Activated naive CD4-positive, alpha-beta T cell treated with anti-CD3 and anti-CD28 coated beads, Interleukin-2, amount 50 U/mL, for 72 hours (primary cell): ENCODE results near the gene XPNPEP2. TPM values are rescaled to one million over a fixed set of nuclear protein-coding genes. Genes with fewer than 3 reads are reported as not detected.
"Not testable (repeated sequence)": the region's sequence is repeated elsewhere in the genome, so short reads cannot be mapped to it uniquely, and the experiment has no call there.

ENCODE experiments used
- ATAC-seq, 2 donors: fragments of 150-1000 bp; cut with Tn5 transposase; 2 replicates each; pipeline ENCODE4 v1.10.0; 2021; ENCODE audit warnings: mild to moderate bottlenecking in 2 of 2, moderate library complexity in 2 of 2
- DNase-seq, 2 donors: peaks; one replicate each; pipeline ENCODE4 v3.0.0; 2021 to 2022; ENCODE audit warnings: low spot score in 2 of 2
- H3K27ac Mint-ChIP-seq, 2 donors: one replicate each; pipeline ENCODE4 v1.8.0; 2022; ENCODE audit warnings: mild to moderate bottlenecking in 2 of 2, mixed read lengths in 2 of 2
- H3K36me3 Mint-ChIP-seq, 2 donors: one replicate each; pipeline ENCODE4 v1.8.0; 2022; ENCODE audit warnings: mixed read lengths in 2 of 2
- H3K9me3 Mint-ChIP-seq, 2 donors: one replicate each; pipeline ENCODE4 v1.8.0; 2022; ENCODE audit warnings: mixed read lengths in 2 of 2
- total RNA-seq, 2 donors: library from RNA; stranded (reverse); gene quantifications; one replicate each; pipeline ENCODE4 v1.2.3, GENCODE V29; 2022

XPNPEP2 gene
- total RNA-seq, 2 donors from 2014 or later = 0.21 TPM; not detected in 1

DNA sequence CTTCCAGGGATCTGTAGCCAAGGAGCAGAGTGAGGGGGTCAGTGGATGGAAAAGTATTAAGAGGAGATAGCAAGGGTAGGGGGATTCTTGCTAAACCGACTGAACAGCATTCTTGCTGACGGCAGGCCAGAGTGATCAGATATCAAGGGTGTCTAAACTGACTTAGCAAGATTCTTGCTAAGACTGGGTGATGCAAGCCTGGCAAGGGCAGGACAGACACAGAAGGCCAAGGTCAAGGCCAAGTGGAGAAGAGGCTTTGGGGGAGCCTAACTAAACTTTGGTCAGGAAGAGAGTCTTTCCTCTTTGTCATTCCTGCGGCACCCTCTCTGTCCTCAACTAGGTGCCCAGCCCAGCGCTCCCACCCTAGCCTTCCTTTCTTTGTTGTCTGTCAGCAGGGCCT, 799 bp downstream of the XPNPEP2 start:
- no peak overlapping the region for H3K27ac Mint-ChIP-seq
- no peak for DNase-seq
- no peak for ATAC-seq
- H3K36me3 Mint-ChIP-seq = no peaks in the 10 kb centered on the region
- no peaks in the 10 kb centered on the region for H3K9me3 Mint-ChIP-seq

- H3K27ac Mint-ChIP-seq = peak overlapping the region in 1 of 2 donors; percentile 2
- ATAC-seq (no peak), DNase-seq (no peak)
- H3K36me3 Mint-ChIP-seq = no peaks in the 10 kb centered on the region
- no peaks in the 10 kb centered on the region for H3K9me3 Mint-ChIP-seq
Observed at GRCh38 chrX:129741880-129742758, 3.3 kb downstream of the XPNPEP2 start.

DNA sequence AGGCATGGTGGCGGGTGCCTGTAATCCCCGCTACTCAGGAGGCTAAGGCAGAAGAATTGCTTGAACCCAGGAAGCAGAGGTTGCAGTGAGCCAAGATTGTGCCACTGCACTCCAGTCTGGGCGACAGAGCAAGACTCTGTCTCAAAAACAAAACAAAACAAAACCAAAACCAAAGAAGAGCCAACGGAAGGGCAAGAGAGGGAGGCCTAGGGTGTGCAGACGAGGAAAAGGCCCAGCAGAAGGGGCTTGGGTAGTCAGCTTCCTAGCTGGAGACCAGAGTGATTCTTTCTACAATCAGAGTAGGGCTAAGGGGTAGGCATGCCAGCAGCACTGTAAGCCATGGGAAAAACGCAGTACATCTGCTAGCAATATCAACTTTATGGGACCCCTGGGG, 4.0 kb downstream of the XPNPEP2 start:
- not testable (repeated sequence) for ATAC-seq
- peak overlapping the region in 1 of 2 donors; percentile 2 for H3K27ac Mint-ChIP-seq

GRCh38 chrX:129743821-129744220, 5.0 kb downstream of the XPNPEP2 start:
- no peaks in the 10 kb centered on the region for H3K36me3 Mint-ChIP-seq
- no peaks in the 10 kb centered on the region for H3K9me3 Mint-ChIP-seq
- DNase-seq = no peak
- no peak overlapping the region for H3K27ac Mint-ChIP-seq
- no peak for ATAC-seq

More for the DNA sequence above, 4.0 kb downstream of the XPNPEP2 start:
- H3K36me3 Mint-ChIP-seq, H3K9me3 Mint-ChIP-seq, DNase-seq: not testable (repeated sequence)

DNA sequence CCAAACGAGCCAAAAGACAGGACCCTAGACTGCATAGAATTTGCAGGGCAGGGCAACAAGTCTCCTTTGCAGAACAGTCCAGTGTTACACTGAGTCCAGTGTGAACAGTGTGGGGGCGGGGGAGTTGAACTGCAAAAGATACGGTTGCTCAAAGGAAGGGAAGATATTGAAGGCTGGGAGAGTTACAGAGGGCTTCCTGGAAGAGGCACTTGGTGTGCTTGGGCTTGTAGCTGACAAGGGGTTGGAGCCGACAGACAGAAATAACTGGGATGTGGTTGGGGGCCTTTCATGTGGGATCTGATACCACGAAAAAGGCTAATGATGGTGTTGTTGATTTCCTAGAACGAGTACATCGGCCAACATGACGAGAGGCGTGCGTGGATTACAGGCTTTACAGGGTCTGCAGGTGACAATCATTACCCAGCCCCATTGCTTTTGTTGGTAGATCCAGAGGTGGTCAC, 6.1 kb downstream of the XPNPEP2 start:
- ATAC-seq = peak; percentile 34 to 60
- DNase-seq = no peak
- H3K36me3 Mint-ChIP-seq = no peaks in the 10 kb centered on the region
- no peaks in the 10 kb centered on the region for H3K9me3 Mint-ChIP-seq
- H3K27ac Mint-ChIP-seq = peak overlapping the region in 1 of 2 donors; percentile 45

GRCh38 chrX:129746557-129747470, 8.0 kb downstream of the XPNPEP2 start:
- DNase-seq (no peak), ATAC-seq (no peak)
- Mint-ChIP-seq H3K27ac (no peak overlapping the region), H3K9me3 (no peaks in the 10 kb centered on the region), H3K36me3 (no peaks in the 10 kb centered on the region)

GRCh38 chrX:129747533-129747932, 8.8 kb downstream of the XPNPEP2 start:
- no peak for ATAC-seq
- DNase-seq = no peak
- Mint-ChIP-seq H3K36me3 (no peaks in the 10 kb centered on the region), H3K27ac (no peak overlapping the region), H3K9me3 (no peaks in the 10 kb centered on the region)

- Mint-ChIP-seq H3K36me3 (no peaks in the 10 kb centered on the region), H3K9me3 (no peaks in the 10 kb centered on the region), H3K27ac (no peak overlapping the region)
- ATAC-seq (no peak), DNase-seq (no peak)
Observed at GRCh38 chrX:129748305-129748704, 9.5 kb downstream of the XPNPEP2 start.

DNA sequence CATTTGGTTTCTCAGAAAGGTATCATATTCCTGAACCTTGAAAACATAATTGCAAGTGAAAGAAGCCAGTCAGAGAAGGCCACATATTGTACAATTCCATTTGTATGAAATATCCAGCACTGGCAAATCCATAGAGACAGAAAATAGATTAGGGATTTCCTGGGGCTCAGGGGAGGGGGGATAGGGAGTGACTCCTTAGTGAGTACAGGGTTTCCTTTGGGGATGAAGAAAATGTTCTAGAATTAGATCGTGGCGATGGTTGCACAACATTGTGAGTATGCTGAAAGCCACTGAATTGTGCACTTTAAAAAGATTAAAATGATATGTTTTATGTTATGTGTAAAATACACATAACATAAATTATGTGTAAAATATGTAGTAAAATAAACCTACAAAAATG, 10.3 kb downstream of the XPNPEP2 start:
- DNase-seq (no peak), ATAC-seq (no peak)
- no peaks in the 10 kb centered on the region for H3K9me3 Mint-ChIP-seq
- H3K27ac Mint-ChIP-seq = no peak overlapping the region
- H3K36me3 Mint-ChIP-seq = no peaks in the 10 kb centered on the region

DNA sequence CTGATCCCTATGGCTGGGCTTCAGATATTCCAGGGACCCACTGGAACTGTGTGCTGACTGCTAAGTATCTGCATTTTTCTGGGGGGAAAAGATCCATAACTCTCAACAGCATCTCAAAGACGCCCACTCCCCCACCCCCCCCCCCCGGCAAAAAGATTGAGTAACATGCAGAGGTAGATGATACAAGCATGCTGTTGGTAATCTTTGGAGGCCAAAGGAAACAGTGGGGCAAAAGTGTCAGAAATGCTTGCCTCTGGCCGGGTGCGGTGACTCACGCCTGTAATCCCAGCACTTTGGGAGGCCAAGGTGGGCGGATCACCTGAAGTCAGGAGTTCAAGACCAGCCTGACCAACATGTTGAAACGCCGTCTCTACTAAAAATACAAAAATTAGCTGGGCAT, 12.2 kb downstream of the XPNPEP2 start:
- Mint-ChIP-seq H3K27ac (no peak overlapping the region), H3K36me3 (no peaks in the 10 kb centered on the region), H3K9me3 (no peaks in the 10 kb centered on the region)
- no peak for DNase-seq
- no peak for ATAC-seq

- ATAC-seq (no peak), DNase-seq (no peak)
- Mint-ChIP-seq H3K36me3 (no peaks in the 10 kb centered on the region), H3K27ac (no peak overlapping the region), H3K9me3 (no peaks in the 10 kb centered on the region)
Observed at GRCh38 chrX:129754056-129755024, 15.6 kb downstream of the XPNPEP2 start.

DNA sequence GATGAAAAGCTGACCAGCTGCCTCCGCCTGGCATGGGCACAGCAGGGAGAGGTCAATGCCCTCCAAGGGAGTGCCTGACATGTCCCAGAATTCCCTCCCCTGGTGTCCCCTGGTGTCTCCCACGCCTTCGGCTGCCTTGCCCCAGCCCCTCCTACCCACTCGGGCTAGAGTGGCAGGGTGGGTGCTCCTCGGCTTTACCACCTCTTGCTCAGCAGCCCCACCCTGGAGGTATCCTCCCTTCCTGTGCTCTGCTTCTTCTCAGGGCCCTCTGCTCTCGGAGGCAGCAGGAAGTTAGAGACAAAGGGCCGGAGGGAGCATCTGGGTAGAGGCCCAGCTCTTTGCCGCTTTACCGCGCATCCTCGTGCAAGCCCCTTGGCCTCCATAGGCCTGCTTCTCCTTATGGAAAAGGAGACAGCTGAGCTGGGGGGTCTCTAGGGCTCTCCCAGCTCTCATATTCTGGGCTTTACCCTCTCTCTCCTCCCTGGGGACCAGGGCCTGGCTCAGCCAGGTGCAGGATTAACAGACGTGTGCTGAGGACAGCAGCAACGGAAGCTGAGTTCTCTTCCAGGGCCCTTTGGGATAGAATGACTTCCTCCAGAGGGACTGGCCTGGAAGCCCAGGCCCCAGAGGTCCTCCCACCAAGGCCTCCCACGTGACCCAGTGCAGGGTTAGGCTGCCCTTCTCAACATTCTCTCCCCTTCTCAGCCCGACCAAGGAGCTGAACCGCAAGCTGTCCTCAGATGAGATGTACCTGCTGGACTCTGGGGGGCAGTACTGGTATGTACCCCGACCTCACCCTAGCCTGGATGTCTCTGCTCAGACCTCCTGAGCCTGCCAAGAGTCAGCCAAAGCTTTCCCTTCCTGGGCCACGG, 17.2 kb downstream of the XPNPEP2 start:
- no peaks in the 10 kb centered on the region for H3K36me3 Mint-ChIP-seq
- H3K27ac Mint-ChIP-seq = no peak overlapping the region
- no peaks in the 10 kb centered on the region for H3K9me3 Mint-ChIP-seq
- DNase-seq = no peak
- peak in 1 of 2 donors; percentile 27 for ATAC-seq

GRCh38 chrX:129759576-129760061, 20.8 kb downstream of the XPNPEP2 start:
- H3K36me3 Mint-ChIP-seq = no peaks in the 10 kb centered on the region
- H3K27ac Mint-ChIP-seq = peak overlapping the region in 1 of 2 donors; percentile 63
- peak in 1 of 2 donors; percentile 71 for DNase-seq
- peak; percentile 89 to 91 for ATAC-seq
- H3K9me3 Mint-ChIP-seq = no peaks in the 10 kb centered on the region

DNA sequence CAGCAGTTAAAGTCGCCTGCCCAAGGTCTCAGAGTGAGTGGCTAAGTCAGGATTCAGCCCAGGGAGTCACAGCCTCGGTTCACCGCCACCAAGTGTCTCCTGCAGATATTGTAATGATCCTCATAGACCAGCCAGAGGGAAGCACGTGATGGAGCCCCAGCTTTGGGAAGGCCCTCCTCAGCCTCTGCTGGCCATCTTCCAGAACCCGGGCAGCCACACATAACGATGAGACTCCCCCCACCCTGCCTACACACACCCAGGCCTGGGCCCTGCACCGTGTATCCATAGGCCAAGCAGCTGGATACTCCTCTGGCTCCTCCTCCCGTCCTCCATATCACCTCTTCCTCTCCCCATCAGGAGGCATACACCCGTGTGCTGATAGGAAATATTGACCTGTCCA, 21.4 kb downstream of the XPNPEP2 start:
- peak overlapping the region; percentile 60 to 63 for H3K27ac Mint-ChIP-seq
- H3K36me3 Mint-ChIP-seq = no peaks in the 10 kb centered on the region
- ATAC-seq (peak; percentile 26 to 45), DNase-seq (no peak)
- H3K9me3 Mint-ChIP-seq = no peaks in the 10 kb centered on the region

DNA sequence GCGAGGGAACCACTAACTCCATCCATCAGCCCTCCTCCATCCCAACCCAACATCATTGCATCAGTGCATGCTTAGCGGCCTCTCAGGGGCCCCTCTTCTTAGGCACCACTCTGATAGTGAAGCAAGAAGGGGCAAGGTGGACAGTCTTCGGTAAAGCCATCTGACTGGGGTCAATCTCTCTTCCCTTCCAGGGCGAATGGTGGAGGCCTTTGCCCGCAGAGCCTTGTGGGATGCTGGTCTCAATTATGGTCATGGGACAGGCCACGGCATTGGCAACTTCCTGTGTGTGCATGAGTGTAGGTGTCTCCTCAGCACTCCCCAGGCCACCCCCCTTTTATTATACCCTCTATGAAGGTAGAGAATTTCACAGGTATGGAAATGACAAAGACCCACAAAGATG, 22.2 kb downstream of the XPNPEP2 start:
- no peaks in the 10 kb centered on the region for H3K36me3 Mint-ChIP-seq
- no peak for ATAC-seq
- no peaks in the 10 kb centered on the region for H3K9me3 Mint-ChIP-seq
- H3K27ac Mint-ChIP-seq = no peak overlapping the region
- no peak for DNase-seq
